Keratinocyte (primary cell): Measurements from ENCODE around the gene CHRD. TPM values are rescaled to one million over a fixed set of nuclear protein-coding genes. Genes with fewer than 3 reads are reported as not detected.

Source experiments
- DNase-seq: peaks from one replicate; pipeline ENCODE4 v3.0.0-alpha.2; 2011; ENCODE audit warnings: low read depth, missing footprints, low spot score
- FAIRE-seq: peaks from 2 replicates; lab custom pipeline; 2011; peaks lifted over from hg19 to GRCh38; lab: Jason Lieb, UNC
- H2AFZ ChIP-seq: 2 replicates; pipeline ENCODE4 v1.6.0; 2012; ENCODE audit warnings: low read length, control low read depth, inconsistent platforms; ENCODE audit not compliant: control insufficient read depth
- H3K27ac ChIP-seq: 2 replicates; pipeline ENCODE4 v1.5.1; 2011; ENCODE audit warnings: low read length; ENCODE audit not compliant: control insufficient read depth, insufficient read depth
- H3K27me3 ChIP-seq: 3 replicates; pipeline ENCODE4 v1.6.0; 2011; ENCODE audit warnings: low read length; ENCODE audit not compliant: control insufficient read depth, insufficient read depth; ENCODE audit errors: extremely low read depth
- H3K36me3 ChIP-seq, 2 experiments: 2 replicates in 1 of 2; 3 replicates in 1 of 2; pipeline ENCODE4 v1.5.1; 2011; ENCODE audit warnings: low read length in 2 of 2, mild to moderate bottlenecking in 1 of 2; ENCODE audit not compliant: control insufficient read depth in 2 of 2, insufficient read depth in 2 of 2; ENCODE audit errors: extremely low read depth in 1 of 2
- H3K4me1 ChIP-seq: 3 replicates; pipeline ENCODE4 v1.5.1; 2011; ENCODE audit warnings: low read length; ENCODE audit not compliant: control insufficient read depth, insufficient read depth; ENCODE audit errors: extremely low read depth
- H3K4me2 ChIP-seq: 3 replicates; pipeline ENCODE4 v1.6.0; 2011; ENCODE audit warnings: low read depth, low read length; ENCODE audit not compliant: control insufficient read depth, insufficient read depth; ENCODE audit errors: extremely low read depth
- H3K4me3 ChIP-seq, 3 experiments: fragments of 200-600 bp in 1 of 3; sonication (generic) in 1 of 3; 2 replicates in 2 of 3; 3 replicates in 1 of 3; pipeline ENCODE4 v1.5.1; 2011 to 2016; ENCODE audit warnings: low read length in 3 of 3, mild to moderate bottlenecking in 3 of 3, control low read depth in 2 of 3, inconsistent platforms in 1 of 3, low read depth in 1 of 3, mixed read lengths in 1 of 3, mixed run types in 1 of 3, moderate library complexity in 1 of 3; ENCODE audit not compliant: control insufficient read depth in 2 of 3, insufficient read depth in 2 of 3; ENCODE audit errors: extremely low read depth in 1 of 3
- H3K79me2 ChIP-seq: 2 replicates; pipeline ENCODE4 v1.6.0; 2012; ENCODE audit warnings: low read length; ENCODE audit not compliant: control insufficient read depth, insufficient read depth
- H3K9ac ChIP-seq: 3 replicates; pipeline ENCODE4 v1.6.0; 2011; ENCODE audit warnings: low read length; ENCODE audit not compliant: control insufficient read depth, insufficient read depth; ENCODE audit errors: extremely low read depth
- H3K9me1 ChIP-seq: 3 replicates; pipeline ENCODE4 v1.6.0; 2011; ENCODE audit warnings: low read length; ENCODE audit not compliant: control insufficient read depth, insufficient read depth; ENCODE audit errors: extremely low read depth
- H3K9me3 ChIP-seq: 2 replicates; pipeline ENCODE4 v1.5.1; 2012; ENCODE audit warnings: low read depth, low read length; ENCODE audit not compliant: control insufficient read depth
- H4K20me1 ChIP-seq: 3 replicates; pipeline ENCODE4 v1.6.0; 2011; ENCODE audit warnings: low read length; ENCODE audit not compliant: control insufficient read depth, insufficient read depth; ENCODE audit errors: extremely low read depth
- CTCF ChIP-seq, 3 experiments: IDR thresholded peaks in 1 of 3; conservative IDR thresholded peaks in 1 of 3; optimal IDR thresholded peaks in 1 of 3; 2 replicates in 2 of 3; 3 replicates in 1 of 3; pipeline versions ENCODE3 to v1.5.1; 2011; ENCODE audit warnings: low read length in 3 of 3, mild to moderate bottlenecking in 3 of 3, moderate library complexity in 2 of 3, control low read depth in 1 of 3, inconsistent platforms in 1 of 3; ENCODE audit not compliant: insufficient read depth in 2 of 3; ENCODE audit errors: extremely low read depth in 1 of 3
- EZH2 ChIP-seq: IDR thresholded peaks from one replicate; pipeline ENCODE4 v1.6.1; 2012; ENCODE audit warnings: inconsistent platforms, mild to moderate bottlenecking, low read length, moderate library complexity
- dilution Hi-C: fragments of 300-500 bp; cut with MboI; formaldehyde crosslinking; loops from one replicate; pipeline ENCODE4 v1.7.0; 2020; ENCODE audit warnings: low sequenced_read_pairs; ENCODE audit not compliant: extremely low pct_ligation_motif_present
- polyA plus RNA-seq, 5 experiments: library from polyadenylated mRNA; depleted of rRNA in 3 of 5; stranded (reverse) in 3 of 5; stranded (forward) in 1 of 5; unstranded in 1 of 5; fragments of >200 nt; gene quantifications; 1 replicate in 1 of 5; 2 replicates in 3 of 5; 3 replicates in 1 of 5; pipeline versions ENCODE4 v1.2.1 to v1.2.3, GENCODE V29; 2011 to 2012; ENCODE audit warnings: missing spikeins in 2 of 5, low read depth in 1 of 5, low replicate concordance in 1 of 5

Gene CHRD
- polyA plus RNA-seq, 1 donor (not counting 4 experiments of a cell fraction or from before 2014, with no cell fraction given): not detected

- FAIRE-seq (no peak), DNase-seq (no peak)
- H3K9me1 ChIP-seq: no peaks in the 10 kb centered on the region
- no peak overlapping the region for H3K4me3 ChIP-seq
- no peak overlapping the region for H3K9ac ChIP-seq
- dilution Hi-C loops: no loop called here
- no peaks in the 10 kb centered on the region for H3K9me3 ChIP-seq
- no peaks in the 10 kb centered on the region for H3K36me3 ChIP-seq
- no peak overlapping the region for H3K4me2 ChIP-seq
- H2AFZ ChIP-seq: no peak overlapping the region
- H3K27me3 ChIP-seq: peaks cover 19% of the 10 kb centered on the region
- H4K20me1 ChIP-seq: no peaks in the 10 kb centered on the region
- no peak overlapping the region for H3K27ac ChIP-seq
- TF ChIP-seq CTCF (optimal IDR thresholded peaks at IDR 0.05 in 1 of 3, IDR thresholded peaks at IDR 0.05 in 1 of 3, conservative IDR thresholded peaks at IDR 0.05 in 1 of 3; ENCODE audit: extremely low read depth in 1 of 3, insufficient read depth in 2 of 3, low read length in 3 of 3) (no peak), EZH2 (no peak)
- no peaks in the 10 kb centered on the region for H3K79me2 ChIP-seq
- H3K4me1 ChIP-seq: no peaks in the 10 kb centered on the region
These were observed 7.4 kb downstream of the CHRD start for GRCh38 chr3:184387174-184387714.

GRCh38 chr3:184388164-184388935, 8.5 kb downstream of the CHRD start:
- TF ChIP-seq EZH2 (no peak), CTCF (optimal IDR thresholded peaks at IDR 0.05 in 1 of 3, IDR thresholded peaks at IDR 0.05 in 1 of 3, conservative IDR thresholded peaks at IDR 0.05 in 1 of 3; ENCODE audit: extremely low read depth in 1 of 3, insufficient read depth in 2 of 3, low read length in 3 of 3) (no peak)
- dilution Hi-C loops: no loop called here

More at GRCh38 chr3:184388164-184388935, 8.5 kb downstream of the CHRD start:
- no peaks in the 10 kb centered on the region for H3K4me1 ChIP-seq
- no peaks in the 10 kb centered on the region for H3K36me3 ChIP-seq
- no peak overlapping the region for H3K4me2 ChIP-seq
- DNase-seq (no peak), FAIRE-seq (no peak)
- H3K27ac ChIP-seq: no peak overlapping the region
- no peaks in the 10 kb centered on the region for H4K20me1 ChIP-seq
- no peaks in the 10 kb centered on the region for H3K9me1 ChIP-seq
- H3K9me3 ChIP-seq: no peaks in the 10 kb centered on the region
- H3K79me2 ChIP-seq: no peaks in the 10 kb centered on the region
- no peak overlapping the region for H2AFZ ChIP-seq
- H3K27me3 ChIP-seq: peaks cover 9% of the 10 kb centered on the region
- H3K9ac ChIP-seq: no peak overlapping the region
- H3K4me3 ChIP-seq: no peak overlapping the region
